OCI-LY1 (cell line): ENCODE measurements around the gene NIT1.

Experiments used
- H2AFZ ChIP-seq: fragments of 200-600 bp; sonication (generic), shearing (Covaris generic); 2 replicates; pipeline ENCODE4 v1.6.0; 2014; ENCODE audit warnings: antibody characterized with exemption, mild to moderate bottlenecking, low read length
- H3F3A ChIP-seq: fragments of 200-600 bp; sonication (generic), shearing (Covaris generic); 2 replicates; pipeline ENCODE4 v1.6.0; 2014; ENCODE audit warnings: mild to moderate bottlenecking, antibody characterized with exemption, low read length, moderate library complexity; ENCODE audit not compliant: insufficient read depth
- H3K27ac ChIP-seq: fragments of 200-600 bp; sonication (generic); 2 replicates; pipeline ENCODE4 v1.5.1; 2014; ENCODE audit warnings: low read length, mixed run types, mild to moderate bottlenecking, low read depth; ENCODE audit not compliant: poor library complexity, severe bottlenecking
- H3K27me3 ChIP-seq: fragments of 200-600 bp; sonication (generic); 2 replicates; pipeline ENCODE4 v1.6.0; 2014; ENCODE audit warnings: antibody characterized with exemption, mild to moderate bottlenecking, low read length, moderate library complexity; ENCODE audit not compliant: insufficient read depth
- H3K36me3 ChIP-seq: fragments of 200-600 bp; sonication (generic); 2 replicates; pipeline ENCODE4 v1.6.1; 2014; ENCODE audit warnings: mild to moderate bottlenecking, antibody characterized with exemption, low read length, moderate library complexity, mixed read lengths; ENCODE audit not compliant: insufficient read depth
- H3K4me1 ChIP-seq: fragments of 200-600 bp; sonication (generic); 2 replicates; pipeline ENCODE4 v1.5.1; 2014; ENCODE audit warnings: mild to moderate bottlenecking, low read length, moderate library complexity; ENCODE audit not compliant: insufficient read depth, severe bottlenecking
- H3K4me2 ChIP-seq: fragments of 200-600 bp; sonication (generic), shearing (Covaris generic); 2 replicates; pipeline ENCODE4 v1.6.1; 2014; ENCODE audit warnings: low read length
- H3K4me3 ChIP-seq: fragments of 200-600 bp; sonication (generic); 2 replicates; pipeline ENCODE4 v1.5.1; 2014; ENCODE audit warnings: low read length, low read depth, mild to moderate bottlenecking, mixed read lengths; ENCODE audit not compliant: poor library complexity, severe bottlenecking
- H3K79me2 ChIP-seq: fragments of 200-600 bp; shearing (Covaris generic); 2 replicates; pipeline ENCODE4 v1.6.1; 2016; ENCODE audit warnings: mixed run types, low read length, mixed read lengths; ENCODE audit not compliant: insufficient read depth
- H3K9ac ChIP-seq: fragments of 200-600 bp; sonication (generic), shearing (Covaris generic); 2 replicates; pipeline ENCODE4 v1.6.1; 2014; ENCODE audit warnings: mild to moderate bottlenecking, low read length, mixed read lengths
- H3K9me2 ChIP-seq: fragments of 200-600 bp; sonication (generic), shearing (Covaris generic); 2 replicates; pipeline ENCODE4 v1.6.1; 2014; ENCODE audit warnings: low read depth, mild to moderate bottlenecking, low read length, mixed read lengths
- H3K9me3 ChIP-seq: fragments of 200-600 bp; shearing (Covaris generic); 2 replicates; pipeline ENCODE4 v1.6.1; 2014; ENCODE audit warnings: low read length, mixed read lengths
- H4K20me1 ChIP-seq: fragments of 200-600 bp; sonication (generic), shearing (Covaris generic); 2 replicates; pipeline ENCODE4 v1.6.0; 2016; ENCODE audit warnings: mild to moderate bottlenecking, low read length; ENCODE audit not compliant: insufficient read depth
- EZH2 ChIP-seq: fragments of 200-600 bp; sonication (generic), shearing (Covaris generic); IDR thresholded peaks from 2 replicates; pipeline ENCODE4 v1.8.0; 2017; ENCODE audit warnings: borderline replicate concordance, mixed run types, mild to moderate bottlenecking, antibody characterized with exemption, low read length, moderate library complexity, mixed read lengths
- TF ChIP-seq, protein P1 (sequence below): fragments of 200-600 bp; sonication (generic), shearing (Covaris generic); IDR thresholded peaks from 2 replicates; pipeline ENCODE4 v1.5.1; 2017; ENCODE audit warnings: mild to moderate bottlenecking, antibody characterized with exemption, low read length, moderate library complexity, mixed read lengths

NIT1 gene

DNA sequence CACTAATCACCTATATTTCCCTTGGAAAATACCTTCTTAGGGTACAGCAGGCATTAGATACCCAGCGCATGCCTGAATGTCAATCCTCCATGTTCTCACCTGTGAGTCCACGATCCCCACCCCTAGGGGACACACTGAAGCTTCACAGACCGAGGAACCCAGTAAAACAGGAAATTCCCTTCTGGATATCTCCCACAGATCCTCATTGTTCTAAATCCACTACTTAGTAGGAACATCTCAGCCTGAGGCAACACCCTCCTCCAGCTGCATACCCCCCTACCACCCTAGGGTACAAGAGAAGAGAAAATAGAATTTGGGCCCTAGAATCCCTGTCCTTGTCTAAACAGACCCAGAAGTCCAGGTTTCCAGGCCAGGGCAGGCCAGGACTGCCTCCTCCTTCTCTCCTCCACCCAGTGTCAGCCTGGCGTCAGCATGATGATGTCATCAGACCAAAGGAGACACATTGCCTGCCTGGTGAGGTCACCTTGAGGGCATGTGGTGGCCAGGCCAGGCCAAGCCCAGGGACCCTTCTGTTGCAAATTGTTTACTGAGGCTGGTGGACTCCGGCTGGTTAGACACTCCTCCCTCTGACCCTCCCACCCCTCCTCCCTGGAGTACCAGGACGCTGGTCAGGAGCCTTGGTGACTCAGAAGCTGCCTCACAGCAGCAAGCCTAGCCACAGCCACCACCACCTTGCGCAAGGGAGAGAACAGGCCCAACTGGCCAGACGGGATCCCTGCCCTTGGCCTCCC is 34.7 kb upstream of the NIT1 start:
- Histone ChIP-seq H3K4me2 (no peak overlapping the region), H3K27me3 (no peaks in the 10 kb centered on the region; the same call in 1 of the 2 replicates), H3K79me2 (no peaks in the 10 kb centered on the region), H3F3A (no peaks in the 10 kb centered on the region), H4K20me1 (no peaks in the 10 kb centered on the region), H3K9me2 (no peaks in the 10 kb centered on the region), H3K36me3 (no peaks in the 10 kb centered on the region), H3K9me3 (no peaks in the 10 kb centered on the region), H3K27ac (no peak overlapping the region), H3K9ac (no peak overlapping the region), H2AFZ (no peak overlapping the region), H3K4me3 (no peak overlapping the region), H3K4me1 (no peaks in the 10 kb centered on the region)
- TF ChIP-seq EZH2 = no peak
- TF ChIP-seq, protein P1, sequence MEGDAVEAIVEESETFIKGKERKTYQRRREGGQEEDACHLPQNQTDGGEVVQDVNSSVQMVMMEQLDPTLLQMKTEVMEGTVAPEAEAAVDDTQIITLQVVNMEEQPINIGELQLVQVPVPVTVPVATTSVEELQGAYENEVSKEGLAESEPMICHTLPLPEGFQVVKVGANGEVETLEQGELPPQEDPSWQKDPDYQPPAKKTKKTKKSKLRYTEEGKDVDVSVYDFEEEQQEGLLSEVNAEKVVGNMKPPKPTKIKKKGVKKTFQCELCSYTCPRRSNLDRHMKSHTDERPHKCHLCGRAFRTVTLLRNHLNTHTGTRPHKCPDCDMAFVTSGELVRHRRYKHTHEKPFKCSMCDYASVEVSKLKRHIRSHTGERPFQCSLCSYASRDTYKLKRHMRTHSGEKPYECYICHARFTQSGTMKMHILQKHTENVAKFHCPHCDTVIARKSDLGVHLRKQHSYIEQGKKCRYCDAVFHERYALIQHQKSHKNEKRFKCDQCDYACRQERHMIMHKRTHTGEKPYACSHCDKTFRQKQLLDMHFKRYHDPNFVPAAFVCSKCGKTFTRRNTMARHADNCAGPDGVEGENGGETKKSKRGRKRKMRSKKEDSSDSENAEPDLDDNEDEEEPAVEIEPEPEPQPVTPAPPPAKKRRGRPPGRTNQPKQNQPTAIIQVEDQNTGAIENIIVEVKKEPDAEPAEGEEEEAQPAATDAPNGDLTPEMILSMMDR = no peak

DNA sequence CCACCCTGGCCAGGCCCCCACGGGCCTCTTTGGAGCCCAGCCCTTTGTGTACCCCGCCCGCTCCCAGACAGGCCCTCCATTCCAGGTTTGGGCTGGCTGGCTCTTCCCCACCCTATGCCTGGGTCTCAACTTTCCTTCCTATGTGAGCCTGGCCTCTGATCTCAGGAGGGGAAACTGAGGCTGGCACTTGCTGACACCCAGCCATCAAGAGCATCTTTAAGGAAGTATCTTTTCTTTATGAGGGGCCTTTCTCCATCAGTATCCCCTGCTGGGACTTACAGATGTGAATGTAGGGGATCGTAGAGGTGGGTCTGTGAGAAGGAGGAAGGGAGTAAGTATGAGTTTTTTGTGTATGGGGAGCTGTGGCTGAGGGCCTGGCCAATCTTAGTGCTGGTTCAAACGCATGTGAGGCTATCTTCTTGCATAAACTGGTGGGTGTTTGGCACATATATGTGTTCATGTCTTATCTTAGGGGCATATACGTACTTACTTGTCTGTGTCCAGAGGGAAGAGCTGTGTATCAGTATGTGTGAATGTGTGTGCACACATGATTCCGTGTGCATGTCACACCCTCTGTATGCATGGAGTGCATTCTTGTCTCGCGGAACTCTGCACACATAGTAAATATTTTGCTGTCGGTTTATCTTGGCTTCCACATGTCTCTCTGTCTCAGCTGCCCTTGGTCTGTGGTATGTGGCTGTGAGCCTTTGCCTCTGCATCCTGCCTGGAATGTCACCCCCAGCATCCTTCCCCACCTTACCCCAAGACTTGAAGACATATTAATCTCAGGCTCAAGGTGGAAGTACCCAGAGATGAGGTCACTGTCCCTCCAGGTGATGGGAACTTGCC is 33.9 kb upstream of the NIT1 start:
- Histone ChIP-seq H3K4me2 (no peak overlapping the region), H3K79me2 (no peaks in the 10 kb centered on the region), H3F3A (no peaks in the 10 kb centered on the region), H2AFZ (no peak overlapping the region), H3K9ac (no peak overlapping the region), H3K9me3 (no peaks in the 10 kb centered on the region), H3K4me3 (no peak overlapping the region), H3K4me1 (no peaks in the 10 kb centered on the region), H3K9me2 (no peaks in the 10 kb centered on the region), H3K27me3 (no peaks in the 10 kb centered on the region; the same call in 1 of the 2 replicates), H3K36me3 (no peaks in the 10 kb centered on the region), H3K27ac (no peak overlapping the region), H4K20me1 (no peaks in the 10 kb centered on the region)
- TF ChIP-seq, protein P1 = no peak
- TF ChIP-seq EZH2 = no peak

DNA sequence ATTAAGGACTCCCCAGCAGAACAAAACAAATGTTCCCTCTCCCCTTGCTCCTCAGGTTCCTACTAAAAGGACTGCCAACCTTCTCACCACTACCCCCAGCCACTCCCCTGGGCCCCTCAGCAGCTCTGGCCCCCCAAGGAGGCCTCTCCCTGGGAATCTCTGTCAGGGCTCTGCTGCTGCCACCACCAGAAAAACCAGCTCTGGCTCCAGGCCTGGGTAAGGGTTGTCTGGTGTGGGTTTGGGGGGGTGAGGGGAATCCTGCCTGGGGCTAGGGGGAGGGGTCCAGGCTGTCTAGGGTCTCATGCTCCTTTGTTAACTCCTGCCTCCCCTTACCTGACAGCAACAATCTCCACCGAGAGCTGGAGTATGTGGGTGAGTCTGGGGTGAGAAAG is 33.3 kb upstream of the NIT1 start:
- H3F3A ChIP-seq = no peaks in the 10 kb centered on the region
- TF ChIP-seq, protein P1 = no peak
- TF ChIP-seq EZH2 = no peak
- H3K4me1 ChIP-seq = no peaks in the 10 kb centered on the region
- H3K27ac ChIP-seq = no peak overlapping the region
- no peaks in the 10 kb centered on the region for H3K9me3 ChIP-seq
- H2AFZ ChIP-seq = no peak overlapping the region
- H3K27me3 ChIP-seq = no peaks in the 10 kb centered on the region; the same call in 1 of the 2 replicates
- H3K4me3 ChIP-seq = no peak overlapping the region
- no peaks in the 10 kb centered on the region for H3K9me2 ChIP-seq
- no peak overlapping the region for H3K4me2 ChIP-seq
- H4K20me1 ChIP-seq = no peaks in the 10 kb centered on the region
- H3K9ac ChIP-seq = no peak overlapping the region
- no peaks in the 10 kb centered on the region for H3K36me3 ChIP-seq
- no peaks in the 10 kb centered on the region for H3K79me2 ChIP-seq
